ENCODE results near the gene AADAT. TPM values are rescaled to one million over a fixed set of nuclear protein-coding genes. Genes with fewer than 3 reads are reported as not detected.

The AADAT gene
- total RNA-seq, 1 experiment from 2014 or later: not detected

GRCh38 chr4:170083541-170083940 is 6.2 kb downstream of the AADAT start:
- H3K27ac ChIP-seq (ENCODE audit: low read length): no peak overlapping the region
- no peaks in the 10 kb centered on the region for H3K79me2 ChIP-seq (ENCODE audit: low read length)
- no peaks in the 10 kb centered on the region for H3K9me2 ChIP-seq (replicated peaks; ENCODE audit: insufficient read depth, low read length)
- H3K27me3 ChIP-seq (ENCODE audit: low read length): no peaks in the 10 kb centered on the region
- H4K20me1 ChIP-seq (ENCODE audit: insufficient read depth, low read depth, low read length): no peaks in the 10 kb centered on the region
- no peak overlapping the region for H3K4me3 ChIP-seq (ENCODE audit: low read length)
- H2AFZ ChIP-seq (ENCODE audit: low read length): no peak overlapping the region
- H3K4me1 ChIP-seq (ENCODE audit: low read length): no peaks in the 10 kb centered on the region
- H3K4me2 ChIP-seq (ENCODE audit: low read depth, low read length, poor library complexity, severe bottlenecking): no peak overlapping the region
- H3K9ac ChIP-seq (ENCODE audit: low read length): no peak overlapping the region
- DNase-seq: no peak
- H3K36me3 ChIP-seq (ENCODE audit: insufficient read depth, low read length): no peaks in the 10 kb centered on the region
- no peaks in the 10 kb centered on the region for H3K9me3 ChIP-seq (ENCODE audit: low read length)

DNA sequence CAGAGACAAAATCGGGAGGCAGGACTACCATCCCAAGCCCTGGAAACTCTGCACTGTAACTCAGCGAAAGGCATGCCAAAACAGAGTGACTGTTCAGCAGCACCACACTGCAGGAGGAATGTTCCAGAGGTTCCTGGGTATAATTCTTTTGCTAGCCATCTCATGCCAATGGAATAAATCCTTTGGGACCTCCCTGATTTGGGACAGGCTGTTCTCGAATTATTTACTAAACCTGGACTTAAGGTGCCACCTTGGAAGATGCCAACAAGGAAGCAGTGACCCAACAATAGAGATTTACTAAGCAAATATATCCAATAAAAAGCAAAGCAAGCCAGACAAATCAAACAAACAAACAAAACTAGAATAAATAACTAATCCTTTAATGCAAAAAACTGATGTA is 9.3 kb downstream of the AADAT start:
- Histone ChIP-seq H3K27me3 (ENCODE audit: low read length) (no peaks in the 10 kb centered on the region), H2AFZ (ENCODE audit: low read length) (no peak overlapping the region), H3K36me3 (ENCODE audit: insufficient read depth, low read length) (no peaks in the 10 kb centered on the region), H4K20me1 (ENCODE audit: insufficient read depth, low read depth, low read length) (no peaks in the 10 kb centered on the region), H3K4me2 (ENCODE audit: low read depth, low read length, poor library complexity, severe bottlenecking) (no peak overlapping the region), H3K4me3 (ENCODE audit: low read length) (no peak overlapping the region), H3K79me2 (ENCODE audit: low read length) (no peaks in the 10 kb centered on the region), H3K4me1 (ENCODE audit: low read length) (no peaks in the 10 kb centered on the region), H3K27ac (ENCODE audit: low read length) (no peak overlapping the region), H3K9ac (ENCODE audit: low read length) (no peak overlapping the region), H3K9me3 (ENCODE audit: low read length) (no peaks in the 10 kb centered on the region), H3K9me2 (replicated peaks; ENCODE audit: insufficient read depth, low read length) (no peaks in the 10 kb centered on the region)
- DNase-seq: no peak

DNA sequence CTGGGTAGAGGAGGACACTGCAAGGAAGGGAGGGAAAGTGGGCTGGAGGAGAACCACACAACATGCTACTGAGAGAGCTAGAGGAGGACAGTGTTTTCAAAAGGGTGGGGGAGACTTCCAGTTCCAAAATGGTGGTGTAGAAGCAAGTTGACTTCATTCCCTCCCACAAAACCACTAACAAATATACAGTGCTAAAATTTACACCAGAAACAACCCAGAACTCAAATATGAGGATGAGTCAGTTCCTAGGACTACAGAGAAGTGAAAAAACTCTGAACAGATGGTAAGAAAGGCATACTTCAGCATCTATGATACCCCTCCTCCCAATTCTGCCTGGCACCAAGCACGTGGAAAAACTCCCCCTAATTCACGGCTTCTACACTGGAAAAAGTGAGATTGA is 9.8 kb downstream of the AADAT start:
- Histone ChIP-seq H3K79me2 (ENCODE audit: low read length) (no peaks in the 10 kb centered on the region), H3K27me3 (ENCODE audit: low read length) (no peaks in the 10 kb centered on the region), H3K9ac (ENCODE audit: low read length) (no peak overlapping the region), H3K4me3 (ENCODE audit: low read length) (no peak overlapping the region), H3K9me2 (replicated peaks; ENCODE audit: insufficient read depth, low read length) (no peaks in the 10 kb centered on the region), H3K4me2 (ENCODE audit: low read depth, low read length, poor library complexity, severe bottlenecking) (no peak overlapping the region), H2AFZ (ENCODE audit: low read length) (no peak overlapping the region), H4K20me1 (ENCODE audit: insufficient read depth, low read depth, low read length) (no peaks in the 10 kb centered on the region), H3K4me1 (ENCODE audit: low read length) (no peaks in the 10 kb centered on the region), H3K9me3 (ENCODE audit: low read length) (no peaks in the 10 kb centered on the region), H3K36me3 (ENCODE audit: insufficient read depth, low read length) (no peaks in the 10 kb centered on the region), H3K27ac (ENCODE audit: low read length) (no peak overlapping the region)
- DNase-seq: no peak

DNA sequence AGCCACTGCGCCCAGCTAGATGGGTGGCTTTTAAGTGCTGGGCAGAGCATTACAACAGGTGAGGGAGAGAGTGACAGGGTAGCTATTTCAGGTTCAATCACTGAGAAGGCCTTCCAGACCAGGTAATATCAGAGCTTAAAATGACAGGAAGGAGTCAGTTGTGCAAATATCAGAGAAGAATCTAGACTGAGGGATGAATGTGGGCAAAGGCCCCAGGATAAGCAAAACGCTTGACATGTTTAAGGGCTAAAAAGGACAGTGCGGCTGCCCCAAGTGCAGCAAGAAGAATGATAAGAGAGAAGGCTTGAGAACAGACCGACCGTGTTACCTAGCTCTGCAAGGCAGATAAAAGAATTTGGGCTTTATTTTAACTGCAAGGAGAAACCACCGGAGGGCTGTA is 18.6 kb downstream of the AADAT start:
- Histone ChIP-seq H3K79me2 (ENCODE audit: low read length) (no peaks in the 10 kb centered on the region), H2AFZ (ENCODE audit: low read length) (no peak overlapping the region), H3K9ac (ENCODE audit: low read length) (no peak overlapping the region), H4K20me1 (ENCODE audit: insufficient read depth, low read depth, low read length) (no peaks in the 10 kb centered on the region), H3K27ac (ENCODE audit: low read length) (no peak overlapping the region), H3K27me3 (ENCODE audit: low read length) (no peaks in the 10 kb centered on the region), H3K36me3 (ENCODE audit: insufficient read depth, low read length) (no peaks in the 10 kb centered on the region), H3K4me3 (ENCODE audit: low read length) (no peak overlapping the region), H3K9me2 (replicated peaks; ENCODE audit: insufficient read depth, low read length) (no peaks in the 10 kb centered on the region), H3K4me1 (ENCODE audit: low read length) (no peaks in the 10 kb centered on the region), H3K9me3 (ENCODE audit: low read length) (no peaks in the 10 kb centered on the region), H3K4me2 (ENCODE audit: low read depth, low read length, poor library complexity, severe bottlenecking) (no peak overlapping the region)
- no peak for DNase-seq

GRCh38 chr4:170068438-170069128 is 21.2 kb downstream of the AADAT start:
- no peak for DNase-seq
- Histone ChIP-seq H3K36me3 (ENCODE audit: insufficient read depth, low read length) (no peaks in the 10 kb centered on the region), H3K27me3 (ENCODE audit: low read length) (no peaks in the 10 kb centered on the region), H3K9me3 (ENCODE audit: low read length) (no peaks in the 10 kb centered on the region), H3K27ac (ENCODE audit: low read length) (no peak overlapping the region), H3K79me2 (ENCODE audit: low read length) (no peaks in the 10 kb centered on the region), H2AFZ (ENCODE audit: low read length) (no peak overlapping the region), H3K4me2 (ENCODE audit: low read depth, low read length, poor library complexity, severe bottlenecking) (no peak overlapping the region), H3K9ac (ENCODE audit: low read length) (no peak overlapping the region), H4K20me1 (ENCODE audit: insufficient read depth, low read depth, low read length) (no peaks in the 10 kb centered on the region), H3K4me1 (ENCODE audit: low read length) (no peaks in the 10 kb centered on the region), H3K4me3 (ENCODE audit: low read length) (no peak overlapping the region), H3K9me2 (replicated peaks; ENCODE audit: insufficient read depth, low read length) (no peaks in the 10 kb centered on the region)

- H3K9me2 ChIP-seq (replicated peaks; ENCODE audit: insufficient read depth, low read length): no peaks in the 10 kb centered on the region
- no peak overlapping the region for H3K9ac ChIP-seq (ENCODE audit: low read length)
- H3K27ac ChIP-seq (ENCODE audit: low read length): no peak overlapping the region
- no peaks in the 10 kb centered on the region for H3K27me3 ChIP-seq (ENCODE audit: low read length)
- no peaks in the 10 kb centered on the region for H3K36me3 ChIP-seq (ENCODE audit: insufficient read depth, low read length)
- H3K4me3 ChIP-seq (ENCODE audit: low read length): no peak overlapping the region
- H3K4me1 ChIP-seq (ENCODE audit: low read length): no peaks in the 10 kb centered on the region
- H2AFZ ChIP-seq (ENCODE audit: low read length): no peak overlapping the region
- H3K9me3 ChIP-seq (ENCODE audit: low read length): no peaks in the 10 kb centered on the region
- H3K4me2 ChIP-seq (ENCODE audit: low read depth, low read length, poor library complexity, severe bottlenecking): no peak overlapping the region
- no peak for DNase-seq
- no peaks in the 10 kb centered on the region for H3K79me2 ChIP-seq (ENCODE audit: low read length)
- no peaks in the 10 kb centered on the region for H4K20me1 ChIP-seq (ENCODE audit: insufficient read depth, low read depth, low read length)
Observed at GRCh38 chr4:170059421-170059820, 30.3 kb downstream of the AADAT start.

- Histone ChIP-seq H3K27ac (ENCODE audit: low read length) (no peak overlapping the region), H3K9ac (ENCODE audit: low read length) (no peak overlapping the region), H3K9me3 (ENCODE audit: low read length) (no peaks in the 10 kb centered on the region), H3K79me2 (ENCODE audit: low read length) (no peaks in the 10 kb centered on the region), H4K20me1 (ENCODE audit: insufficient read depth, low read depth, low read length) (no peaks in the 10 kb centered on the region), H3K4me2 (ENCODE audit: low read depth, low read length, poor library complexity, severe bottlenecking) (no peak overlapping the region), H3K36me3 (ENCODE audit: insufficient read depth, low read length) (no peaks in the 10 kb centered on the region), H3K4me3 (ENCODE audit: low read length) (no peak overlapping the region), H3K27me3 (ENCODE audit: low read length) (no peaks in the 10 kb centered on the region), H2AFZ (ENCODE audit: low read length) (no peak overlapping the region), H3K4me1 (ENCODE audit: low read length) (no peaks in the 10 kb centered on the region), H3K9me2 (replicated peaks; ENCODE audit: insufficient read depth, low read length) (no peaks in the 10 kb centered on the region)
- DNase-seq: no peak
Observed at GRCh38 chr4:170058826-170059225, 30.9 kb downstream of the AADAT start.

DNA sequence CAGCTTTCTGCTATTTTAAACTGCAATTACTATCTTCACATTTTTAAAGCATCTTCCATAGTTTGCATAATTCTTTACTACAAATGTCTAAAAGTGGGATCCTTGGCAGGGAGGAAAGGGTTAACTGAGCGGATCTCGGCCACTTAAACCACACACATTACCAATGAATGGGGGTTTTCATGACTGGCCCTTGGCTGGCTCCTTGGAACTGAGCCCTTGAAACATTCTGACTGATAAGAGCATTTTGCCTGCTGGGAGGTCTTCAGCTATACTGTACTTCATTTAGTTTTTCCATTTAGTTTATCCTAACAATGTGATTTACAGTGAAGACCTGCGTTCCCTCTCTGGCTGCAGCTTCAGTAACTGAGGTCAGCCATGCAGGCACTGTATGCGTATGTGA is 31.9 kb downstream of the AADAT start:
- no peaks in the 10 kb centered on the region for H3K27me3 ChIP-seq (ENCODE audit: low read length)
- no peaks in the 10 kb centered on the region for H3K9me3 ChIP-seq (ENCODE audit: low read length)
- H3K79me2 ChIP-seq (ENCODE audit: low read length): no peaks in the 10 kb centered on the region
- H3K27ac ChIP-seq (ENCODE audit: low read length): no peak overlapping the region
- H2AFZ ChIP-seq (ENCODE audit: low read length): no peak overlapping the region
- no peaks in the 10 kb centered on the region for H4K20me1 ChIP-seq (ENCODE audit: insufficient read depth, low read depth, low read length)
- H3K4me1 ChIP-seq (ENCODE audit: low read length): no peaks in the 10 kb centered on the region
- H3K4me3 ChIP-seq (ENCODE audit: low read length): no peak overlapping the region
- no peaks in the 10 kb centered on the region for H3K36me3 ChIP-seq (ENCODE audit: insufficient read depth, low read length)
- H3K9ac ChIP-seq (ENCODE audit: low read length): no peak overlapping the region
- no peaks in the 10 kb centered on the region for H3K9me2 ChIP-seq (replicated peaks; ENCODE audit: insufficient read depth, low read length)
- DNase-seq: no peak
- H3K4me2 ChIP-seq (ENCODE audit: low read depth, low read length, poor library complexity, severe bottlenecking): no peak overlapping the region

GRCh38 chr4:170052919-170053318 is 36.8 kb downstream of the AADAT start:
- Histone ChIP-seq H3K79me2 (ENCODE audit: low read length) (no peaks in the 10 kb centered on the region), H3K27me3 (ENCODE audit: low read length) (no peaks in the 10 kb centered on the region), H3K9me3 (ENCODE audit: low read length) (no peaks in the 10 kb centered on the region), H2AFZ (ENCODE audit: low read length) (no peak overlapping the region), H3K4me2 (ENCODE audit: low read depth, low read length, poor library complexity, severe bottlenecking) (no peak overlapping the region), H3K4me3 (ENCODE audit: low read length) (no peak overlapping the region), H3K36me3 (ENCODE audit: insufficient read depth, low read length) (no peaks in the 10 kb centered on the region), H4K20me1 (ENCODE audit: insufficient read depth, low read depth, low read length) (no peaks in the 10 kb centered on the region), H3K4me1 (ENCODE audit: low read length) (no peaks in the 10 kb centered on the region), H3K27ac (ENCODE audit: low read length) (no peak overlapping the region), H3K9me2 (replicated peaks; ENCODE audit: insufficient read depth, low read length) (no peaks in the 10 kb centered on the region), H3K9ac (ENCODE audit: low read length) (no peak overlapping the region)
- DNase-seq: no peak

All from Karpas-422 (cell line).